ENCODE results near the gene APBA1.
"Not testable (repeated sequence)": the region's sequence is repeated elsewhere in the genome, so short reads cannot be mapped to it uniquely, and the experiment has no call there.

Gene APBA1

DNA sequence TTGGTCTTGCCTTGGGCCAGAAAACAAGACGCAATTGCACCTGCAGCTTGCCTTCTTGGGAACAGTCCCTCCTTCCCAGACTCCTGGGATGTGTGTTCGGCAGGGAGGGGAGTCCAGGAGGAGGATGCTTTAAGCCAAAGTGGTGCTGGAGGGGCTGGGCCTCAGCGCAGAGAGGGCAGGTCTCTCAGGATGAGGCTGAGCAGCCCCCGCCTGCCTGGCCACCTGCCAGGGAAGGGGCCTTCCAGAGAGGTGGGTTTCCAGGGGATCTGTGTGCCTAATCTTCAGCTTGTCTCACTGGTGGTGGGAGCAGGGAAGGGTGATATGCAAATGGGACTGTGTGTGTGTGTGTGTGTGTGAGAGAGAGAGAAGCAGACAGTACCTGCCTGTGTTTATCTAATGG, 242.0 kb downstream of the APBA1 start:
- H3K27ac Mint-ChIP-seq (ENCODE audit: low read depth): no peak overlapping the region
- H3K9me3 Mint-ChIP-seq: no peaks in the 10 kb centered on the region
- H3K4me3 Mint-ChIP-seq: no peak overlapping the region
- no peaks in the 10 kb centered on the region for H3K4me1 Mint-ChIP-seq
- no peak for DNase-seq (ENCODE audit: low spot score in 2 of 2)
- no peaks in the 10 kb centered on the region for H3K36me3 Mint-ChIP-seq (ENCODE audit: insufficient read depth)
- H3K27me3 Mint-ChIP-seq: peaks cover 39% of the 10 kb centered on the region
- no peak for ATAC-seq (replicated peaks; ENCODE audit: extremely low read depth, poor library complexity, severe bottlenecking)

DNA sequence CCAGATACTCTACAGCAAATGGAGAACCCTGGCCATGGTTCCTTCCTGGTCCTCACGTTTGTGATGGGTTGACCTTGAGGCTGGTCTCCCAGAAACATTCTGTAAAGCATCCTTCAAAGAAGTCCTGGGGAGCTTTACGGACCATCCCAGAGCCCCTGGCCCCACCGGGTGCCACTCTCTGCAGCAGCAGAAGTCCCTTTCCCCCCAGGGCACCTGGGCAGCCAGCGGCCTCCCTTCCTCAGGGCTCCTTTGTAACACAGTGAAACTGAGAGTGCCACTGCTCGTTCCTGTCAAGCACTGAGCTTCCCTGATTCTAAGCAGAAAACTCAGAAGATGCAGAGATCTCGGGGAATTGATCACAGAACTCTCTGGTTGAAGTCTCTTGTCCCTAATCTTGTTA, 242.9 kb downstream of the APBA1 start:
- Mint-ChIP-seq H3K27ac (ENCODE audit: low read depth) (no peak overlapping the region), H3K27me3 (peaks cover 48% of the 10 kb centered on the region), H3K4me1 (no peaks in the 10 kb centered on the region), H3K9me3 (no peaks in the 10 kb centered on the region), H3K4me3 (no peak overlapping the region), H3K36me3 (ENCODE audit: insufficient read depth) (no peaks in the 10 kb centered on the region)
- DNase-seq (ENCODE audit: low spot score in 2 of 2) (no peak), ATAC-seq (replicated peaks; ENCODE audit: extremely low read depth, poor library complexity, severe bottlenecking) (no peak)

DNA sequence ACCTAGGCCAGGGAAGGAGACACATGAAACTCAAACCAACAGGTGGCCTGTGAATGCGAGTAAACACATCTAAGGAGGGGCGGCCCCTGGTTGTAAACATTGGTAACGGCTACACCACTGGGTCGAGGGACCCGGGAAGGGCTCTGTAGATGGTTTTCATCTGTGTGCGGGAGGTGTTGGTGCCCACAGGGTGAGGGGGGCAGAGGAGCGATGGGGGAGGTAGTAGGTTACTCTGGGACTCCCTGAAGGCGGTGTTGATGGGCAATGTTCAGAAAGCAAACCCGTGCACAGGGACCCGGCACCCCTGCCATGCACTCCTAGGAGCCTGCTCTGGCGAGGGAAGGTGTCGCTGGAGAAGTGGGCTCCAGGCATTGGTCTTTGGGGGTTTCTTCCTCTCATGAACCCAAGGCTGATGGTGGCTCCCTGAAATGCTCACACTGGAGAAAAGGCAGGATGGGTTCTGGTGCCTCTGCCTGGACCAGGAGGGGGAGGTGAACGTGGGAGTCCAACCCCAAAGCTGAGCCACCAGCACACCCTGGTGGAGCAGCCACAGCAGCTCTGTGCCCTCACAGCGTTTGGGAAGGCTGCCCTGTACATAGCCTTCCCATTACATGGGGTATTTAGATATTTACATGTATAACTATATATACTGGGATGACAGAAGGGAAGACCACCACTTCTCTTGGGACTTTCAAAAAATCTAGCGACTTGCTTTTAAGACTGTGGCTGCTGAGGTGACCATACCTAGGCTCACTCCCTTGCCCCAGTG, 244.0 kb downstream of the APBA1 start:
- H3K36me3 Mint-ChIP-seq (ENCODE audit: insufficient read depth): no peaks in the 10 kb centered on the region
- ATAC-seq (replicated peaks; ENCODE audit: extremely low read depth, poor library complexity, severe bottlenecking): no peak
- no peak for DNase-seq (ENCODE audit: low spot score in 2 of 2)
- H3K9me3 Mint-ChIP-seq: no peaks in the 10 kb centered on the region
- H3K27me3 Mint-ChIP-seq: peaks cover 50% of the 10 kb centered on the region
- H3K4me3 Mint-ChIP-seq: no peak overlapping the region
- no peak overlapping the region for H3K27ac Mint-ChIP-seq (ENCODE audit: low read depth)
- no peaks in the 10 kb centered on the region for H3K4me1 Mint-ChIP-seq

DNA sequence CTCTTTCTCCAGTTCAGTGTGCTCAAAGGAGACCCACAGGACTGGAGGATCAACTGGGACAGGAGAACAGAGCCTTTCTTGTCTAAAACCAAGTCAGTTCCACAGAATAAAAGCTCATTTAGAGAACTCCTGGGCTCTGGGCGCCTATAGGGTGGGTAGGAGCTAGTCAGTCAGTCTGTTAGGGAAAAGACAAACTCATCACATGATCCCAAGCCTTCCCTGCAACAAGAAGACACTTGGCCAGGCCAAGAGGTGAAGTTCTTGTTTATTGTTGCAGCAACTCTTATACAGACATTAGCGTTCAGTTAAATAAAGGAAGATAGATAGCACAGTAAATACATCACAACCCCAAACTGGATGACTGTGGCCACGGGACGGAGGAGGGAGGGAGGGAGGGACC, 244.9 kb downstream of the APBA1 start:
- no peak for DNase-seq (ENCODE audit: low spot score in 2 of 2)
- ATAC-seq (replicated peaks; ENCODE audit: extremely low read depth, poor library complexity, severe bottlenecking): no peak
- Mint-ChIP-seq H3K27me3 (peaks cover 50% of the 10 kb centered on the region), H3K9me3 (no peaks in the 10 kb centered on the region), H3K4me3 (no peak overlapping the region), H3K4me1 (no peaks in the 10 kb centered on the region), H3K36me3 (ENCODE audit: insufficient read depth) (no peaks in the 10 kb centered on the region), H3K27ac (ENCODE audit: low read depth) (no peak overlapping the region)

DNA sequence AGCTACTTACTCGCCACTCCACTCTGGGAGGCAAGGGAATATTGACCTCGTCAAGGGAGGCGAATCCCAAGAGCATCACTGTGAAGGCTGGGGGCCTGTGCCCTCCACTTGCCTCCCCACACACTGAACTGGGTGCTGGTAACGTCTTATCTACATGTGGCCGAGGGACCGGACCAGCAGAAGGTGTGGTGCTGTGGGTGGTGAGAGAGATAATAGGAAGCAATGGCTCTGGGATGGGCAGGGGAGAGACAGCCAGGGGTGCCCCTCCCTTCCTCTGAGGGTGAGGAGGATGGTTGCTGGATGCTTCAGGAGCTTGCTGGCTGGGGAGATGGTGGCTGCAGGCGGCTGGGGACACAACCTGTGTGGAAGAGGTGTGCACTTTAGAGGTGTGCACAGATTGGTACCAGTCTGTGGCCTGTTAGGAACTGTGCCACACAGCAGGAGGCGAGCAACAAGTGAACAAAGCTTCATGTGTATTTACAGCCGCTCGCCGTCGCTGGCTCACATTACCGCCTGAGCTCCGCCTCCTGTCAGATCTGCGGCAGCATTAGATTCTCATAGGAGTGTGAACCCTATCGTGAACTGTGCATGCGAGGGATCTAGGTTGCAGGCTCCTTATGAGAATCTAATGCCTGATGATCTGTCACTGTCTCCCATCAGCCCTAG, 246.9 kb downstream of the APBA1 start:
- H3K4me1 Mint-ChIP-seq: no peaks in the 10 kb centered on the region

DNA sequence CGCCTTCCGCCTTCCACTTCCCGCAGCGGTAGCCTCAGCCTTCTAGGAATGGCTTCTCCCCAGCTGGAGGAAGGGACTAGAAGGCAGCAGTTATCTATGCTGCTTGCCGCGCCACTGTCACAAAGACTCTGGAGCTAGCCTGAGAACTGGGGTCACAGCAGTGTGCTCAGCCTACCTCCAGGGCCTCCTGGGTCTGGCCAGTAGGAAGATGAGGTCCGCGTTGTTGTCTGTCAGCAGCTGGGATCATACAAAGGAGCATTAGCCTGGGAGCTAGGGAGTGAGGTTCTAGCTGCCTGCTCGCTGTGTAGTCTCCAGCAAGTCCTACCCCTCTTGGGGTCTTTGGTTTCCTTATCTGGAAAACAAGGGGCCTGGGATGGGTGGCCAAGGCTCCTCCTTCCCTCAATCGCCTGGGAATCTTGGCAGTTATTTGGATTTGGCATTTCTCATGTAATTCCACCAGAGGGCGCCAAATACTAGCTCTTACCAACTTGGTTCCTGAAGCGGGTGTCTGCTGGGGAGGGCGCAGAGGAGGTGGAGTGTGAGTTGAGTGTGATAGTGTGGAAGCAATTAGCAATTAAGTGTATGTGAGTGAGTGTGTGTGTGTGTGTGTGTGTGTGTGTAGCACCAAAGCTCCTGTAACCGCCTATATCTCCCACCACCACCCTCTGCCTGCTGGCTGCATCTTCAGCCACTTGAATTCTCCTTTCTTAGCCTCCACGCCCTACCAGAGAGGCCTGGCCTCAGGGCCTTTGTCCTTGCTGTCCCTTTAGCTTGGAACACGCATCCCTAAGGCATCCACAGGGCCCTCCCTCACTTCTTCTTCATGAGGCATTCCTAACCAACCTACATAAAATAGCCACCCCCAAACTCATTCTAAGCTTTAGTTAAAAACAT, 250.0 kb downstream of the APBA1 start:
- DNase-seq (ENCODE audit: low spot score in 2 of 2) (no peak), ATAC-seq (replicated peaks; ENCODE audit: extremely low read depth, poor library complexity, severe bottlenecking) (no peak)
- H3K36me3 Mint-ChIP-seq (ENCODE audit: insufficient read depth): no peaks in the 10 kb centered on the region
- no peak overlapping the region for H3K4me3 Mint-ChIP-seq
- H3K4me1 Mint-ChIP-seq: no peaks in the 10 kb centered on the region
- H3K27me3 Mint-ChIP-seq: peaks cover 44% of the 10 kb centered on the region
- H3K9me3 Mint-ChIP-seq: no peaks in the 10 kb centered on the region
- H3K27ac Mint-ChIP-seq (ENCODE audit: low read depth): no peak overlapping the region

More for the DNA sequence above, 246.9 kb downstream of the APBA1 start:
- Mint-ChIP-seq H3K4me3 (no peak overlapping the region), H3K27ac (ENCODE audit: low read depth) (no peak overlapping the region), H3K9me3 (no peaks in the 10 kb centered on the region), H3K36me3 (ENCODE audit: insufficient read depth) (no peaks in the 10 kb centered on the region), H3K27me3 (peaks cover 68% of the 10 kb centered on the region)
- ATAC-seq (replicated peaks; ENCODE audit: extremely low read depth, poor library complexity, severe bottlenecking) (no peak), DNase-seq (ENCODE audit: low spot score in 2 of 2) (no peak)

DNA sequence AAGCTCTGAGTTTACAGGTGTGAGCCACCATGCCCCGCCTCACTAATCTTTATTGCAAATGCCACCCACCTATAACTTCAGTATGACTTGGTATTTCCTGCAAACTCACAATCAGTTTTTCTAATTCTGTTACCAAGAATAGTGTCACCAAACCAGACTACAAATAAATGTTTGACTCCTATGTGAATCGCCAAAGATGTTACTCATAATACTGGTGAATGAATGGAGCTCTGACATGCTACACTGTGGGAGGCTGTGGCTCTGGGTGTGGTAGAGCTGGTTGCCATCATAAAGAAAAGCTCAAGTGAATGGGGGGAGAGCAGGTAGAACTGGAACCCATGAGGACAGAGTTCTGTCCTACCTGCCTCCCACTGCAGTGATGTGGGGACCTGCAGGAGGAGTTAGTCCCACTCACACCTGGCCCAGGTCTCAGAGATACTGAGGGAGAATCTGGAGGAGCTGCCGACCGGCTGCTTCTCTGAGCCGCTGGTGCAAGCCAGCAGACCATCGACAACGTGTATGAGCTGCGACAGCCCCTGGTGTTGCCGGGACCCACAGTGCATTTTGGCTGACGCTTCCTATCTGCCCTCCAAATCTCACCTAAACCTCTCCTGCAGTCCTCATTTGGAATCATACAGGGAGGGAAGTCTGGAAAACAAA, 251.4 kb downstream of the APBA1 start:
- H3K4me3 Mint-ChIP-seq: no peak overlapping the region
- no peaks in the 10 kb centered on the region for H3K9me3 Mint-ChIP-seq
- ATAC-seq (replicated peaks; ENCODE audit: extremely low read depth, poor library complexity, severe bottlenecking) (no peak), DNase-seq (ENCODE audit: low spot score in 2 of 2) (no peak)
- peaks cover 35% of the 10 kb centered on the region for H3K27me3 Mint-ChIP-seq
- no peak overlapping the region for H3K27ac Mint-ChIP-seq (ENCODE audit: low read depth)
- no peaks in the 10 kb centered on the region for H3K36me3 Mint-ChIP-seq (ENCODE audit: insufficient read depth)
- no peaks in the 10 kb centered on the region for H3K4me1 Mint-ChIP-seq

DNA sequence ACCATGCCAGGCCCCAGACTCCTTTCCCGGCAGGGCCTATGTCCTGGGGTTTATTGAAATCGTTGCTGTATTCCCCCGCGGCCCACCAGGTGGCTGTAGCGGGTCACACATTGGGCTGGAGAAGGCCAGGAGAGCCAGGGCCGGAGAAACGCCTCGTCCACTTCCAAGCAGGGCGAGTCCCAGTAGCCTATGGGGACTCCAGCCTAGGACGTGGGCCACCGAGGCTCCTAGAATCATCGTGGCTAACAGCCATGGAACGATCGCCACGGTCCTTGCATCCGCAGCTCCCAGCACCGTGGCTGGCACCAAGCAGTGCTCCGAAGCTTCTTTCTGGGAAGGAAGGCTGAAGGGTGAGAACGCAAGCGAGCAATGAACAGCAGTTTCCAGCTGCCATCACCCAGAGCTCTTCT, 259.4 kb downstream of the APBA1 start:
- ATAC-seq (replicated peaks; ENCODE audit: extremely low read depth, poor library complexity, severe bottlenecking) (no peak), DNase-seq (ENCODE audit: low spot score in 2 of 2) (no peak)
- Mint-ChIP-seq H3K9me3 (no peaks in the 10 kb centered on the region), H3K4me1 (no peaks in the 10 kb centered on the region), H3K36me3 (ENCODE audit: insufficient read depth) (no peaks in the 10 kb centered on the region), H3K27me3 (peaks cover 18% of the 10 kb centered on the region), H3K4me3 (no peak overlapping the region), H3K27ac (ENCODE audit: low read depth) (no peak overlapping the region)

DNA sequence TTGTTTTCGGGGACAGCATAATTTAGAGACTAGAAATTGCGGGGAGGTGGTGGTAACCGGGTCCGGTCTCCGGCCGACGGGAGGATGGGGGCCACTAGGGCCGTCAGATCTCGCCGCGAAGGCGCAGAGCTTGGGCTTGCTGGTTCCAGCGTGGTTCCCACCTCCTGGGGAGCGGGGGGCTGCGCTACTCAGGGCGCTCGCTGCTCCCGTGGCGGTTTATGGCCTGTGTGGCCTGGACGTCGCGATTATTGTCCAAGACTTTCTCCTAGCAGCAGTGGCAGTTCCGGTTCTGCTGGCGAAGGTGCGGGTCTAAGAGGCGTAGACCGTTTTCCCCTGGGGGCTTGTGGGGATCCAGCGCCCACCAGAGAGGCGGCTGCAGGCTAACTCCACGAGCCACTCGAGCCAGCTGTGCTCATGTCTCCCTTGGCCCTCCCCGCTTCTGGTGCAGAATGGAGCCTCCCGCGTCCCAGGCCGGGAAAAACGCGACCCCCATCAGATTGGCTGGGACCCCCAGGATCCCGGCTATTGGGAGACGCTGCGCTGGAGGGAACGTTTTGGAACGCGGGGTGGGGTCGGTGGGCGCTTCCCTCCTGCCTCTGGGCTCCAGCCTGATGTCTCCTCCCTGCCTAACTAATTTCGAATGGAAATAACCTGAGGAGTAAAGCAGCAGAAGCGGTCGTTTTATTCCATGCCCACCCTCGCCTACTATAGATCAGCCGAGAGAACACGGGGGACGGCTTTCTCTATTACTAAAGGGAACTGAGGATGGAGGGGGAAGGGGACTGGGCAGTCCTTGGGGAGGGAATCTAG, 260.0 kb downstream of the APBA1 start:
- H3K9me3 Mint-ChIP-seq: no peaks in the 10 kb centered on the region
- ATAC-seq (replicated peaks; ENCODE audit: extremely low read depth, poor library complexity, severe bottlenecking) (no peak), DNase-seq (ENCODE audit: low spot score in 2 of 2) (no peak)
- no peak overlapping the region for H3K27ac Mint-ChIP-seq (ENCODE audit: low read depth)
- no peaks in the 10 kb centered on the region for H3K4me1 Mint-ChIP-seq
- no peaks in the 10 kb centered on the region for H3K36me3 Mint-ChIP-seq (ENCODE audit: insufficient read depth)
- no peak overlapping the region for H3K4me3 Mint-ChIP-seq
- peaks cover 18% of the 10 kb centered on the region for H3K27me3 Mint-ChIP-seq

DNA sequence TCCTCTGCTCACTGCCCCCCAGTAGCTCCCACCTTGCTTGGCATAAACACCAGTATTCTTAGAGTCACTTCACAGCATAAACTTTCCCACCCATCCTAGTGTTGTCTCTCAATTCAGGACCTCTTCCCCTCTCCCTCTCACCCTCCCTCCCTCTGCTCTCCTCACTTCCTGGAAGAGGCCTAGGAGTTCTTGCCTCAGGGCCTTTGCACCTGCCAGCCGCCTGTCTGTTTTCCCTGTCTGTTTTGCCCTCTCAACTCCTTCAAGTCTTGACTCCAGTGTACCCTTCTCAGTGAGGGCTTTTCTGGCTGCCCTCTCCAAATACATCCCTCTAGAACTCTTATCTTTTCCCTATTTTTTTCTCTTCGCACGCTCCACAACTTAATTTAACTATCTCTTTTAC, 260.9 kb downstream of the APBA1 start:
- no peak overlapping the region for H3K4me3 Mint-ChIP-seq
- H3K9me3 Mint-ChIP-seq: no peaks in the 10 kb centered on the region
- ATAC-seq (replicated peaks; ENCODE audit: extremely low read depth, poor library complexity, severe bottlenecking) (no peak), DNase-seq (ENCODE audit: low spot score in 2 of 2) (no peak)
- H3K27me3 Mint-ChIP-seq: peaks cover 18% of the 10 kb centered on the region
- no peak overlapping the region for H3K27ac Mint-ChIP-seq (ENCODE audit: low read depth)
- no peaks in the 10 kb centered on the region for H3K4me1 Mint-ChIP-seq
- H3K36me3 Mint-ChIP-seq (ENCODE audit: insufficient read depth): no peaks in the 10 kb centered on the region

DNA sequence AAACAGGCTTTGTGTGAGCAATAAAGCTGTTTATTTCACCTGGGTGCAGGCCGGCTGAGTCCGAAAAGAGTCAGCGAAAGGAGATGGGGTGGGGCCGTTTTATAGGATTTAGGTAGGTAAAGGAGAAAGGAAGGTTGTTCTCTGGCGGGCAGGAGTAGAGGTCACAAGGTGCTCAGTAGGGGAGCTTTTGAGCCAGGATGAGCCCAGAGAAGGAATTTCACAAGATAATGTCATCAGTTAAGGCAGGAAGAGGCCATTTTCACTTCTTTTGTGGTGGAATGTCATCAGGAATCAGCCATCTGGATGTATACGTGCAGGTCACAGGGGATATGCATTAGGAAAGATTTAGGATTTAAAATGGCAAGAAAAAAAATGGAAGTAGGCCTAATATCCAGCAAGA, 262.2 kb downstream of the APBA1 start:
- not testable (repeated sequence) for ATAC-seq (replicated peaks; ENCODE audit: extremely low read depth, poor library complexity, severe bottlenecking); H3K36me3 Mint-ChIP-seq (ENCODE audit: insufficient read depth); H3K9me3 Mint-ChIP-seq; H3K4me1 Mint-ChIP-seq; H3K27ac Mint-ChIP-seq (ENCODE audit: low read depth); DNase-seq (ENCODE audit: low spot score in 2 of 2); H3K4me3 Mint-ChIP-seq
- peaks cover 18% of the 10 kb centered on the region for H3K27me3 Mint-ChIP-seq

DNA sequence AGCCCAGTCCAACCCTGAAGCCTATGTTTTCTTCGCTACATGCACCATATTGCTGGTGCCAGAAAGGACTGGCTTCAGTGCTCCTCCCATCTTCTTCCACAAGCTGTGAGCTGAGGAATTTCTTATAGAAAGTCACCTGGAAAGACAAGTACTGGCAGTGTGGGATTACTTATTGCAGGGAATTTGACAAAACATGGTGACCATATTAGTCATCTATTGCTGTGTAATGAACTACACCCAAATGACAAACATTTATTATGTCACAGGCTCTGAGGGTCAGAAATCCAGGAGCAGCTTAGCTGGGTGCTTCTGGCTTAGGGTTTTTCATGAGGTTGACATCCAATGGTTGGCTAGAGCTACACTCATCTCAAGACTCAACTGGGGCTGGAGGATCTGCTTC, 271.7 kb downstream of the APBA1 start:
- Mint-ChIP-seq H3K27ac (ENCODE audit: low read depth) (no peak overlapping the region), H3K27me3 (peaks cover 14% of the 10 kb centered on the region), H3K9me3 (no peaks in the 10 kb centered on the region), H3K36me3 (ENCODE audit: insufficient read depth) (no peaks in the 10 kb centered on the region), H3K4me1 (no peaks in the 10 kb centered on the region), H3K4me3 (no peak overlapping the region)
- ATAC-seq (replicated peaks; ENCODE audit: extremely low read depth, poor library complexity, severe bottlenecking) (no peak), DNase-seq (ENCODE audit: low spot score in 2 of 2) (no peak)
